CD4-positive, alpha-beta T cell treated with Interleukin-15 for 1 hour (primary cell): Measurements from ENCODE around the gene ANTXRL.
"Not testable (repeated sequence)": the region's sequence is repeated elsewhere in the genome, so short reads cannot be mapped to it uniquely, and the experiment has no call there.

Source experiments
- DNase-seq: peaks from one replicate; pipeline ENCODE4 v3.0.0-alpha.2; 2020

ANTXRL gene

GRCh38 chr10:46375406-46375805 is 88.6 kb downstream of the ANTXRL start, which contains the start of gene ANXA8L1:
Gene ANXA8L1, plus strand, starts transcription at chr10:46375776. Its CDS starts 76 bp downstream, at chr10:46375852.
- DNase-seq, result not testable (repeated sequence)

GRCh38 chr10:46377022-46377421 is 90.2 kb downstream of the ANTXRL start:
- DNase-seq, result not testable (repeated sequence)

- not testable (repeated sequence) for DNase-seq
These were observed 90.9 kb downstream of the ANTXRL start for GRCh38 chr10:46377651-46378050.

GRCh38 chr10:46378108-46378507 is 91.3 kb downstream of the ANTXRL start:
- not testable (repeated sequence) for DNase-seq

- DNase-seq, result not testable (repeated sequence)
These were observed 92.5 kb downstream of the ANTXRL start for GRCh38 chr10:46379233-46379848.
